HG02623 (cell line): ENCODE data around the gene CWC22.

Source experiments
- ATAC-seq: cut with Tn5 transposase; IDR thresholded peaks from one replicate; pipeline ENCODE4 v1.9.1; 2021; ENCODE audit warnings: moderate library complexity; ENCODE audit not compliant: unreplicated experiment

The CWC22 gene

DNA sequence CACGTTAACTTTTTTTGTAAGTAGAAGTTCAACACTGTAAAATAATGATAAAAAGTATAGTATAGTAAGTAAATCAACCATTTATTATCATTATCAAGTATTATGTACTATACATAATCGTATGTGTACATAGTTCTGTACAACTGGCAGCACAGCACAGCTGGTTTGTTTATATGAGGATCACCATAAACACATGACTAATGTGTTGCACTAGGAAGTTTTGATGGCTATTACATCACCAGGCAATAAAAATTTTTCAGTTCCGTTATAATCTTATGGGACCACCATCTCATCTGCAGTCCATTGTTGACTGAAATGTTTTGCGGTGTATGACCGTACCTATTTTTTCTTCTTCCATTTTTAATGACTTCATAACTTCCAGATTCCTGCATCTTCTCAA is 106.4 kb downstream of the CWC22 start:
- ATAC-seq, result no peak

DNA sequence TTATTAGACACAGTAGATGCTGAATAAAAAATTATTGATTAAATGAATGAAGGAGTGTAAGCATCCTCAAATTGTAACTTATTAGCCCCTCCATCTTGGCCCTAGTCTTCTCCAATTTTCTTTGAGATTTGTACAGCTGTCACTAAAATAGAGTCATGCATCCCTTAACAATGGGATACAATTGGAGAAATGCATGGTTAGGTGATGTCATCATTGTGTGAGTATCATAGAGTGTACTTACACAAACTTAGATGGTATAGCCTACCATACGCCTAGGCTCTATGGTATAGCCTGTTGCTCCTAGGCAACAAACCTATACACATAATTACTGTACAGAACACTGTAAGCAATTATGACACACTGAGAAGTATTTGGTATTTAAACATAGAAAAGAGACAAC is 107.4 kb downstream of the CWC22 start:
- ATAC-seq, result no peak

DNA sequence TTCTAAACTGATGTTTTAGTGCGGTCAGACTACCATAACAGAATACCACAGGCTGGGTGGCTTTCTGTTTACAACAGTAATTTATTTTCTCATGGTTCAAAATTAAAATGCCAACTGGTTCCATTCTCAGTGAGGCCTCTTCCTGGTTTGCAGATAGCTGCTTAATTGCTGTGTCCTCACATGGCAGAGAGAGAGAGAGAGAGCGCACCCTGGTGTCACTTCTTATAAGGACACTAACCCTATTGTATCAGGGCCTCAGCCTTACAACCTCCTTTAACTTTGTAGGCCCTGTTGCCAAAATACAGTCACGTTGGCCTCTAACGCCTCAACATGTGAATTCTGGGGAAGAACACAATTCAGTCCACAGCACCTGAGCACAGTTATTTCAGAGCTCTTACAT is 108.2 kb downstream of the CWC22 start:
- no peak for ATAC-seq
